Measurements from ENCODE around the gene ITGAD.

- TF ChIP-seq POLR2A (IDR thresholded peaks at IDR 0.05) (no peak), POLR2AphosphoS5 (IDR thresholded peaks at IDR 0.05) (no peak)
- TF ChIP-seq, protein P1, sequence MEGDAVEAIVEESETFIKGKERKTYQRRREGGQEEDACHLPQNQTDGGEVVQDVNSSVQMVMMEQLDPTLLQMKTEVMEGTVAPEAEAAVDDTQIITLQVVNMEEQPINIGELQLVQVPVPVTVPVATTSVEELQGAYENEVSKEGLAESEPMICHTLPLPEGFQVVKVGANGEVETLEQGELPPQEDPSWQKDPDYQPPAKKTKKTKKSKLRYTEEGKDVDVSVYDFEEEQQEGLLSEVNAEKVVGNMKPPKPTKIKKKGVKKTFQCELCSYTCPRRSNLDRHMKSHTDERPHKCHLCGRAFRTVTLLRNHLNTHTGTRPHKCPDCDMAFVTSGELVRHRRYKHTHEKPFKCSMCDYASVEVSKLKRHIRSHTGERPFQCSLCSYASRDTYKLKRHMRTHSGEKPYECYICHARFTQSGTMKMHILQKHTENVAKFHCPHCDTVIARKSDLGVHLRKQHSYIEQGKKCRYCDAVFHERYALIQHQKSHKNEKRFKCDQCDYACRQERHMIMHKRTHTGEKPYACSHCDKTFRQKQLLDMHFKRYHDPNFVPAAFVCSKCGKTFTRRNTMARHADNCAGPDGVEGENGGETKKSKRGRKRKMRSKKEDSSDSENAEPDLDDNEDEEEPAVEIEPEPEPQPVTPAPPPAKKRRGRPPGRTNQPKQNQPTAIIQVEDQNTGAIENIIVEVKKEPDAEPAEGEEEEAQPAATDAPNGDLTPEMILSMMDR (IDR thresholded peaks at IDR 0.05): no peak
These were observed 37.4 kb downstream of the ITGAD start for GRCh38 chr16:31430380-31431052.

Data from suprapubic skin (tissue), 4 donors.